Muscle layer of duodenum (tissue), 2 donors: ENCODE data around the gene LASP1.

Experiments
- H3K27ac ChIP-seq: one replicate; pipeline ENCODE4 v1.7.0; 2013; ENCODE audit warnings: mild to moderate bottlenecking, low read length
- H3K27me3 ChIP-seq: one replicate; pipeline ENCODE4 v1.7.0; 2013; ENCODE audit warnings: low read depth, mild to moderate bottlenecking, control low read depth, low read length
- H3K36me3 ChIP-seq, 2 donors: one replicate each; pipeline ENCODE4 v1.7.0; 2013; ENCODE audit warnings: low read length in 2 of 2, control low read depth in 1 of 2, mild to moderate bottlenecking in 1 of 2; ENCODE audit not compliant: insufficient read depth in 2 of 2, control insufficient read depth in 1 of 2
- H3K4me1 ChIP-seq, 2 donors: one replicate each; pipeline ENCODE4 v1.7.0; 2013; ENCODE audit warnings: low read length in 2 of 2, mild to moderate bottlenecking in 2 of 2, control low read depth in 1 of 2, moderate library complexity in 1 of 2; ENCODE audit not compliant: insufficient read depth in 2 of 2, control insufficient read depth in 1 of 2
- H3K4me3 ChIP-seq, 2 donors: one replicate each; pipeline ENCODE4 v1.7.0; 2013; ENCODE audit warnings: low read length in 2 of 2, low read depth in 1 of 2, mild to moderate bottlenecking in 1 of 2
- H3K9me3 ChIP-seq, 2 donors: one replicate each; pipeline ENCODE4 v1.7.0; 2013; ENCODE audit warnings: low read length in 2 of 2, control low read depth in 1 of 2, mild to moderate bottlenecking in 1 of 2; ENCODE audit not compliant: control insufficient read depth in 1 of 2
- donor health status: healthy.

Gene LASP1

DNA sequence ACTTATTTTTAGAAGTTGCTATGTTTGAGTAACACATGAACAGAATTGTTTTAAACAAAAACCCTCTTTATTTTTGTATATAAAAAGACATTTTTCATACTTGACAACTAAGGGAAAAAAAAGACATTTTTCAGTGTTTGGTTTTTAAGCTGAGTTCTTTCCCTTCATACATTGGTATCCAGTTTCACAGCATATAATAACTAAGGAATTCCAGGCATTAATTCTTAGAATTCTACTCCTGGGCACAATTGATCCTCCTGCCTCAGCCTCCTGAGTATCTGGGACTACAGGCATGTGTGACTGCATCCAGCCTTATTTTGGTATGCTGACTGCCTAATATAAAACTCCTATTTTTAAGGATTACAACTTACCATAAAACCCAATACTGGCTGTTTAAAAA lies 88.9 kb downstream of the LASP1 start:
- no peaks in the 10 kb centered on the region for H3K4me1 ChIP-seq
- no peaks in the 10 kb centered on the region for H3K36me3 ChIP-seq
- no peaks in the 10 kb centered on the region for H3K9me3 ChIP-seq
- no peaks in the 10 kb centered on the region for H3K27me3 ChIP-seq
- H3K4me3 ChIP-seq: no peak overlapping the region
- H3K27ac ChIP-seq: no peak overlapping the region

- H3K4me1 ChIP-seq: no peaks in the 10 kb centered on the region
Measured at GRCh38 chr17:38959508-38959907, 89.7 kb downstream of the LASP1 start.

DNA sequence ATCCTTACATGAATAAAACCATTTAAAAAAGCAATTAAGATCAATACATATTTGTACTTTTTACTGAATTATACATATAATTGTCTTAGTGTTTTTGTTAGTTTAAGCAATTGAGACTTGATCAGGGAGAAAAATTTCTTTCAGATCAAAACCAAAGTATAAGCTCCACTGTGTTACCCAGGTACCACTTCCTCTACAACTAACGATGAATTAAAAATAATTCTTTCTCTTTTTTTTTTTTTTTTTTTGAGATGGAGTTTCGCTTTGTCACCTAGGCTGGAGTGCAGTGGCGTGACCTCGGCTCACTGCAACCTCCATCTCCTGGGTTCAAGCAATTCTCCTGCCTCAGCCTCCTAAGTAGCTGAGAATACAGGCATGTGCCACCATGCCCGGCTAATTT lies 90.5 kb downstream of the LASP1 start:
- no peak overlapping the region for H3K4me3 ChIP-seq
- H3K27me3 ChIP-seq: no peaks in the 10 kb centered on the region
- H3K36me3 ChIP-seq: no peaks in the 10 kb centered on the region
- H3K4me1 ChIP-seq: no peaks in the 10 kb centered on the region
- H3K27ac ChIP-seq: no peak overlapping the region
- no peaks in the 10 kb centered on the region for H3K9me3 ChIP-seq

More at GRCh38 chr17:38959508-38959907, 89.7 kb downstream of the LASP1 start:
- H3K4me3 ChIP-seq: no peak overlapping the region
- H3K9me3 ChIP-seq: no peaks in the 10 kb centered on the region
- no peaks in the 10 kb centered on the region for H3K36me3 ChIP-seq
- no peaks in the 10 kb centered on the region for H3K27me3 ChIP-seq
- no peak overlapping the region for H3K27ac ChIP-seq

DNA sequence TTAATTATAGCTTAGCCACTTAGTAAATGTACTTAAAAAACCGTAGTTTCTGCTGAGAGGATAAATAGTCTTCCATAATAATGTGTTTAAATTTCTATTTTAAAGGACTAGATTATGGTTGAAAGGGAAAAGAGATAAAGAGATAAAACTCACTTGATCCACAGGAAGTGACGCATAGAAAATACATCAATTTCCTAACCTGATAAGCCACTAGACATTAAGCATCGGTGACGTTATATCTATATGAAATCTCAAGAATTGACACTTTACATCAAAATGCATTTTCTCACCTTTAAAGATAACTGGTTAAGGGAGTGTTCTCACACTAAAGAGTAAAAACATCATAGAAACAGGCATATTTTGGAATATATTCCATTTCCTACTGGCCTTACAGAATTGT lies 91.6 kb downstream of the LASP1 start:
- no peak overlapping the region for H3K27ac ChIP-seq
- no peaks in the 10 kb centered on the region for H3K4me1 ChIP-seq
- H3K36me3 ChIP-seq: no peaks in the 10 kb centered on the region
- H3K4me3 ChIP-seq: no peak overlapping the region
- no peaks in the 10 kb centered on the region for H3K27me3 ChIP-seq
- no peaks in the 10 kb centered on the region for H3K9me3 ChIP-seq

- Histone ChIP-seq H3K36me3 (no peaks in the 10 kb centered on the region), H3K4me1 (no peaks in the 10 kb centered on the region), H3K27ac (no peak within 1 kb of the TSS), H3K4me3 (peak within 1 kb of the TSS; percentile 39 to 50), H3K27me3 (no peaks in the 10 kb centered on the region), H3K9me3 (no peaks in the 10 kb centered on the region)
Measured at GRCh38 chr17:38967290-38967738, 97.5 kb downstream of the LASP1 start, which contains the start of gene FBXO47. TSS of gene FBXO47 (minus strand) at chr17:38967403. CDS start at chr17:38963025, 4,378 bp downstream.

DNA sequence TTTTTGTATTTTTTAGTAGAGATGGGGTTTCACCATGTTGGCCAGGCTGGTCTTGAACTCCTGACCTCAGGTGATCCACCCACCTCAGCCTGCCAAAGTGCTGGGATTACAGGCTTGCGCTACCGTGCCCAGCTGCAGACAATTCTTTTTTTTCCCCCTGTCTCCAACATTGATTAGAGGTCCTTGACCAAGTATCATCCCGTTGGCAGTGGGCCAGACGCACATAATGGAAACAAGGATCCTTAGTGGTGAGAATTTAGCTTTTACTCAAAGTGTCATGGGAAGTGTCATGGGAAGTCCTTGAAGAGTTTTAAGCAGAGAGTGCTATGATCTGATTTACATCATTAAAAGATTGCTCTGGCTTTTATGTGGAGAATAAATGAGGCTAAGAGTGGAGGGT lies 99.4 kb downstream of the LASP1 start:
- no peaks in the 10 kb centered on the region for H3K36me3 ChIP-seq
- H3K4me1 ChIP-seq: no peaks in the 10 kb centered on the region
- H3K9me3 ChIP-seq: no peaks in the 10 kb centered on the region

DNA sequence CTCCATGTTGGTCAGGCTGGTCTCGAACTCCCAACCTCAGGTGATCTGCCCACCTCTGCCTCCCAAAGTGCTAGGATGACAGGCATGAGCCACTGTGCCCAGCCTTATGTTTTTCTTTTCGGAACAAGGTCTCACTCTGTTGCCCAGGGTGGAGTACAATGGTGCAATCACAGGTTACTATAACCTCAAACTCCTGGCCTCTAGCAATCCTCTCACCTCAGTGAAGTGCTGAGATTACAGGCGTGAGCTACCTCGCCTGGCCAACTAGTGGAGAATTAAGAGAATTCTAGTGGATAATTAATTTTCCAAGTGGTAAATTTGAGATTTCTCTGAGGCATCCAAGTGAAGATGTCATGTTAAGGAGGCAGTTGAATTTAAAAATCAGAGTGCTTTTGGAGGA lies 100.3 kb downstream of the LASP1 start:
- no peaks in the 10 kb centered on the region for H3K27me3 ChIP-seq
- H3K36me3 ChIP-seq: no peaks in the 10 kb centered on the region
- no peak overlapping the region for H3K4me3 ChIP-seq
- H3K27ac ChIP-seq: no peak overlapping the region
- H3K9me3 ChIP-seq: no peaks in the 10 kb centered on the region
- no peaks in the 10 kb centered on the region for H3K4me1 ChIP-seq

More for the DNA sequence above, 99.4 kb downstream of the LASP1 start:
- no peaks in the 10 kb centered on the region for H3K27me3 ChIP-seq
- no peak overlapping the region for H3K4me3 ChIP-seq
- no peak overlapping the region for H3K27ac ChIP-seq

GRCh38 chr17:38970804-38971203 lies 100.9 kb downstream of the LASP1 start:
- Histone ChIP-seq H3K4me1 (no peaks in the 10 kb centered on the region), H3K27ac (no peak overlapping the region), H3K27me3 (no peaks in the 10 kb centered on the region), H3K9me3 (no peaks in the 10 kb centered on the region), H3K4me3 (no peak overlapping the region), H3K36me3 (no peaks in the 10 kb centered on the region)
